ENCODE results near the gene PRDM4.
"Not testable (repeated sequence)": the region's sequence is repeated elsewhere in the genome, so short reads cannot be mapped to it uniquely, and the experiment has no call there.

PRDM4 gene

DNA sequence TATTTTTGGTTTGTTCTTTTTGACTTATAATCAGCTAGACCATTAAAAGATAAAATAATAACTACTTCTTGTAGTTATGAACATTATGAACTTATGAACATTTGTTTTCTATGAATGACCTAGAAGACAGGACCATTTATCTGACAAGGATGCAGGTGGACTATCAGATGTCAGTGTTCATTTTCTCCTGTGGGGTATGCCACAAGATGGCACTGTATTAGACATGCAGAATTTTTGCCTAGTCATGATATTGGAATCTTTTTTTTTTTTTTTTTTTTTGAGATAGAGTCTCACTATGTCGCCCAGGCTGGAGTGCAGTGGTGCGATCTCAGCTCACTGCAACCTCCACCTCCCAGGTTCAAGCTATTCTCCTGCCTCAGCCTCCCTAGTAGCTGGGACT, 65.2 kb downstream of the PRDM4 start:
- not testable (repeated sequence) for DNase-seq (ENCODE audit: low spot score)

DNA sequence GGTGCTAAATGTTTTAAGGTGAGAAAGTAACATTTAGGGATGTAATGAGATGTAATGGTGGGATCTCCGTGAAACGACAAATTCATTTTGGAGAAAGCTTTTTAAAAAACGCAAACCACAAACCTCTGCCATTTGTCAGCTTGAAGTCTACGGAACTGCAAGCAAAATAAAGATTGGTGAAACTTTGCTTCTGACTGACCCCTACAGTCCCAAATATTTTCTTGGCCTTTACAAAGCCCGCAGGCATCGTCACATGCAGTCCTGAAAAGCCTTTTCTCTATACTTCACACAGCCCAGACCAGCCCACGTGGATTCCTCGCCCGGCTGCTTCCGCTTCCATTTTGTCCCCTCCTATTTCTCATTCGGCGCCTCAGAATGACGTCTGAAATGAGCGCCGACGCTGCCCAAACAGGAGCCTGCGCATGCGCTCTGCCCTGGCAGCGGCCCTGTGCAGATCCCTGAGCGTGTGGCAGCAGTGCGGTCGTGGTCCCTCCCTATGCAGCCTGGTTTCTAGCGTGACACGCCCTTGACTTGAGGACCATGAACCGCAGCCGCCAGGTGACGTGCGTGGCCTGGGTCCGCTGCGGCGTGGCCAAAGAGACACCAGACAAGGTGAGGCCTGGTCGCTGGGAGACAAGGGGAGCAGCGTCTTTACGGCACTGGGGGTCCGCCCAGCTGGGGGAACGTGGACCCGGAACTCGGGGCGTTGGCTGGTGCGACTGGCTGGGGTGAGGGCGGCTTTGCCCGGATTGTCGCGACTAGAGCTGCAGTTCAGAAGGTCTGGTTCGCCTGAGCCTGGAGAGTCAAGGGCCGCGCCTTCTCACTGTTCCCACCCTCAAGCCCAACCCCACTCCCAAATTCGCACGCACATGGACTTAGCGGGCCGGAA, 75.3 kb downstream of the PRDM4 start, which contains the start of gene PWP1:
Gene PWP1 (plus strand): TSS at position 440 of the 889 bp plus-strand sequence. CDS start 101 bp downstream, at position 541.
- peak; percentile 96 for DNase-seq (ENCODE audit: low spot score)

DNA sequence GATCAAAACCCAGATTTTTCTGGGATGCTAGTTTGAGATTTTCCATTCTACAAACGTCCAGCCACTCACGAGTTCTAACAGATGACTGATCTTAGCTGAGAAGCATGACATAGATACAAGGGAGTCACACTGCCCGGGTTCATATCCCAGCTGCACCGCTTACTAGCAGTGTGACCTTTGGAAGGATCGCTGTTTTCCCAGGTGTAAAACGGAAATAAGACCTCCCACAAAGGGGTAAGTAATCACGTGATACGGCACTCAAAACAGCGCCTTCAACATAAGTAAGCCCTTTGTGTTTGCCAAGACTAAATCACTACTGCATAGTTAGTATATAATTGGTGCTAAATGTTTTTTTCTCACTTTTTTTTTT, 76.0 kb downstream of the PRDM4 start:
- DNase-seq (ENCODE audit: low spot score): no peak

DNA sequence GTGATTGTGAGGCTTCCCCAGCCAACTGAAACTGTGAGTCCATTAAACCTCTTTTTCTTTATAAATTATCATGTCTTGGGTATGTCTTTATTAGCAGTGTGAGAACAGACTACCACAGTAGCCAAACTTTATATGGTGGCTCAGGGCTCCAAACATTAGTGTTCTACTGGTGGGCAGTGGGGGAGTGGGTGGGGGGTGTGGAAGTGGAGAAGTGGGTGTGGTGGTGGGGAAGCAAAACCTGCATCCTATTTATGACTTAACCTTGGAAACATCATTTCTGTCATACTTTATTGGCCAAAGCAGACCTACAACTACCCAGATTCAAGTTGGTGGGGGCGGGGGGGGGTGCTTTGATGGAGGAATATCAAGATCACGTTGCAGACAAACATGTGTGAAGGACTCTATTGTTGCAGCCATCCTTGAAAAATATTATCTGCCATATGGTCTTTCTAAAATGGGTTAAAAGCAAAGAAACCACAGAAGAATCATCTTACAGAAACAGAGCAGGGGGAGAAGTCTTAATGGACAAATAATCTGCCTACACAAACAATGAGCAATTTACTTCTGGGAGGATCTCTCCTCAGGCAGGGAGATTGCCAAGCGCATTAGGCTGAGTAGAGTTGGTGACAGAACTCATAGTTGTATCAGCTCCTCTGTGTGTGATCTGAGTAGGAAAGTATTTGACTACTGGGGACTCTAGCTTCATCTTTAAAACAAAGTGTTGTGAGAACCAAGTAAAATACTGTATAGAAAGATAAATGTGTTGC, 76.7 kb downstream of the PRDM4 start:
- DNase-seq (ENCODE audit: low spot score): no peak

All from activated CD4-positive, alpha-beta T cell treated with anti-CD3 and anti-CD28 coated beads, Interleukin-2, Interleukin-4, amounts not matched to agents 100 ng/mL and 50 ng/mL, durations not matched to agents 16 hours and 8 hours (primary cell).